ENCODE measurements around the gene SLC9A7. TPM values are rescaled to one million over a fixed set of nuclear protein-coding genes. Genes with fewer than 3 reads are reported as not detected.

Gene SLC9A7
- total and polyA plus RNA-seq, 2 of the 13 experiments (the other 11 are each of a cell fraction or from before 2014, with no cell fraction given) = 5.8 to 7.2 TPM

DNA sequence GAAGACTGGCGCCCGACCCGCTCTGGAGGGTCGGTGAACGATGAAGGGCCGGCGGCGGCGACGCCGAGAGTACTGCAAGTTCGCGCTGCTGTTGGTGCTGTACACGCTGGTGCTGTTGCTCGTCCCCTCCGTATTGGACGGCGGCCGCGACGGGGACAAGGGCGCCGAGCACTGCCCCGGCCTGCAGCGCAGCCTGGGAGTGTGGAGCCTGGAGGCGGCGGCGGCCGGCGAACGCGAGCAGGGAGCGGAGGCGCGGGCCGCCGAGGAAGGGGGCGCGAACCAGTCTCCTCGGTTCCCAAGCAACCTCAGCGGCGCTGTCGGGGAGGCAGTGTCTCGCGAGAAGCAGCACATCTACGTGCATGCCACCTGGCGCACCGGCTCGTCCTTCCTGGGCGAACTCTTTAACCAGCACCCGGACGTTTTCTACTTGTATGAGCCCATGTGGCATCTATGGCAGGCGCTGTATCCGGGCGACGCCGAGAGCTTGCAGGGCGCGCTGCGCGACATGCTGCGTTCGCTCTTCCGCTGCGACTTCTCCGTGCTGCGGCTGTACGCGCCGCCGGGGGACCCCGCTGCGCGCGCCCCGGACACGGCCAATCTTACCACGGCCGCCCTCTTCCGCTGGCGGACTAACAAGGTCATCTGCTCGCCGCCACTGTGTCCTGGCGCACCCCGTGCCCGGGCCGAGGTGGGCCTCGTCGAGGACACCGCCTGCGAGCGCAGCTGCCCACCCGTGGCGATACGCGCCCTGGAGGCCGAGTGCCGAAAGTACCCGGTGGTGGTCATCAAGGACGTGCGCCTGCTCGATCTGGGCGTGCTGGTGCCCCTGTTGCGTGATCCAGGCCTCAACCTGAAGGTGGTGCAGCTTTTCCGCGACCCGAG, 184.8 kb downstream of the SLC9A7 start (continued):
- TF ChIP-seq, protein P1, sequence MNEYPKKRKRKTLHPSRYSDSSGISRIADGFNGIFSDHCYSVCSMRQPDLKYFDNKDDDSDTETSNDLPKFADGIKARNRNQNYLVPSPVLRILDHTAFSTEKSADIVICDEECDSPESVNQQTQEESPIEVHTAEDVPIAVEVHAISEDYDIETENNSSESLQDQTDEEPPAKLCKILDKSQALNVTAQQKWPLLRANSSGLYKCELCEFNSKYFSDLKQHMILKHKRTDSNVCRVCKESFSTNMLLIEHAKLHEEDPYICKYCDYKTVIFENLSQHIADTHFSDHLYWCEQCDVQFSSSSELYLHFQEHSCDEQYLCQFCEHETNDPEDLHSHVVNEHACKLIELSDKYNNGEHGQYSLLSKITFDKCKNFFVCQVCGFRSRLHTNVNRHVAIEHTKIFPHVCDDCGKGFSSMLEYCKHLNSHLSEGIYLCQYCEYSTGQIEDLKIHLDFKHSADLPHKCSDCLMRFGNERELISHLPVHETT (CRISPR knock-in tag; conservative IDR thresholded peaks at IDR 0.05) = no peak
- TF ChIP-seq HNRNPLL (IDR thresholded peaks at IDR 0.05; ENCODE audit: low read depth, low read length, poor library complexity, severe bottlenecking) (peak; percentile 58), HMGA1 (CRISPR knock-in tag; conservative IDR thresholded peaks at IDR 0.05) (no peak), NFE2 (CRISPR knock-in tag; IDR thresholded peaks at IDR 0.05) (no peak), YEATS4 (CRISPR knock-in tag; IDR thresholded peaks at IDR 0.05; ENCODE audit: borderline replicate concordance) (0 out of 2 replicates have a peak, but pooled peaks have one; percentile 16), ZNF280B (CRISPR knock-in tag; IDR thresholded peaks at IDR 0.05; ENCODE audit: borderline replicate concordance) (no peak), KLF6 (CRISPR knock-in tag; IDR thresholded peaks at IDR 0.05) (0 out of 2 replicates have a peak, but pooled peaks have one; percentile 35), NR2F2 (IDR thresholded peaks at IDR 0.05; ENCODE audit: borderline replicate concordance, low read depth) (no peak), ATM (IDR thresholded peaks at IDR 0.05; ENCODE audit: borderline replicate concordance) (no peak), ZNF232 (CRISPR knock-in tag; IDR thresholded peaks at IDR 0.05; ENCODE audit: borderline replicate concordance) (no peak), ZMYM2 (CRISPR knock-in tag; IDR thresholded peaks at IDR 0.05) (0 out of 2 replicates have a peak, but pooled peaks have one; percentile 23), ZNF549 (CRISPR knock-in tag; IDR thresholded peaks at IDR 0.05) (no peak), ZNF777 (CRISPR knock-in tag; IDR thresholded peaks at IDR 0.05) (peak; percentile 99), GRHL1 (CRISPR knock-in tag; conservative IDR thresholded peaks at IDR 0.05) (no peak), MTA1 (CRISPR knock-in tag; IDR thresholded peaks at IDR 0.05; ENCODE audit: borderline replicate concordance) (peak; percentile 26; the same call in 1 of the 2 replicates), ZNF644 (CRISPR knock-in tag; IDR thresholded peaks at IDR 0.05; ENCODE audit: low read depth) (no peak)
- TF ChIP-seq, protein P2, sequence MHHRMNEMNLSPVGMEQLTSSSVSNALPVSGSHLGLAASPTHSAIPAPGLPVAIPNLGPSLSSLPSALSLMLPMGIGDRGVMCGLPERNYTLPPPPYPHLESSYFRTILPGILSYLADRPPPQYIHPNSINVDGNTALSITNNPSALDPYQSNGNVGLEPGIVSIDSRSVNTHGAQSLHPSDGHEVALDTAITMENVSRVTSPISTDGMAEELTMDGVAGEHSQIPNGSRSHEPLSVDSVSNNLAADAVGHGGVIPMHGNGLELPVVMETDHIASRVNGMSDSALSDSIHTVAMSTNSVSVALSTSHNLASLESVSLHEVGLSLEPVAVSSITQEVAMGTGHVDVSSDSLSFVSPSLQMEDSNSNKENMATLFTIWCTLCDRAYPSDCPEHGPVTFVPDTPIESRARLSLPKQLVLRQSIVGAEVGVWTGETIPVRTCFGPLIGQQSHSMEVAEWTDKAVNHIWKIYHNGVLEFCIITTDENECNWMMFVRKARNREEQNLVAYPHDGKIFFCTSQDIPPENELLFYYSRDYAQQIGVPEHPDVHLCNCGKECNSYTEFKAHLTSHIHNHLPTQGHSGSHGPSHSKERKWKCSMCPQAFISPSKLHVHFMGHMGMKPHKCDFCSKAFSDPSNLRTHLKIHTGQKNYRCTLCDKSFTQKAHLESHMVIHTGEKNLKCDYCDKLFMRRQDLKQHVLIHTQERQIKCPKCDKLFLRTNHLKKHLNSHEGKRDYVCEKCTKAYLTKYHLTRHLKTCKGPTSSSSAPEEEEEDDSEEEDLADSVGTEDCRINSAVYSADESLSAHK (CRISPR knock-in tag; IDR thresholded peaks at IDR 0.05; ENCODE audit: borderline replicate concordance) = no peak

Measured in HepG2 (cell line).